A673 (cell line): Measurements from ENCODE around the gene NID1. TPM values are rescaled to one million over a fixed set of nuclear protein-coding genes. Genes with fewer than 3 reads are reported as not detected.

Source experiments
- BruUV-seq: library from RNA; stranded (reverse); fragments of 400-500 nt; replicated peaks from 2 replicates; lab custom pipeline; 2021; lab: Mats Ljungman, UMichigan
- CTCF ChIA-PET: fragments of 300-600 bp; sonication (Branson Sonifier 250); formaldehyde crosslinking; loops from one replicate; lab custom pipeline; 2022; ENCODE audit warnings: antibody characterized with exemption; lab: Charles Lee
- POLR2A ChIA-PET: fragments of 300-600 bp; sonication (Branson Sonifier 250); formaldehyde crosslinking; loops from one replicate; lab custom pipeline; 2022; ENCODE audit warnings: antibody characterized with exemption; ENCODE audit not compliant: low non-redundant PET; lab: Charles Lee
- DNase-seq: peaks from one replicate; pipeline ENCODE4 v3.0.0-alpha.2; 2015; ENCODE audit warnings: low spot score
- H3K27ac ChIP-seq: fragments of 200-600 bp; sonication (generic); 2 replicates; pipeline ENCODE4 v1.5.1; 2016; ENCODE audit warnings: mixed run types, low read depth, mild to moderate bottlenecking, mixed read lengths, antibody characterized with exemption, low read length; ENCODE audit not compliant: poor library complexity, severe bottlenecking
- H3K27me3 ChIP-seq: fragments of 200-600 bp; sonication (generic); replicated peaks from 2 replicates; pipeline ENCODE4 v1.6.1; 2017; ENCODE audit warnings: mixed run types, low read depth, mild to moderate bottlenecking, mixed read lengths, antibody characterized with exemption, low read length; ENCODE audit not compliant: insufficient read depth, poor library complexity
- H3K36me3 ChIP-seq: fragments of 200-600 bp; sonication (generic); 2 replicates; pipeline ENCODE4 v1.6.1; 2016; ENCODE audit warnings: mixed run types, mild to moderate bottlenecking, mixed read lengths, antibody characterized with exemption, low read length; ENCODE audit not compliant: insufficient read depth, poor library complexity, severe bottlenecking
- H3K4me1 ChIP-seq: fragments of 200-600 bp; sonication (generic); 2 replicates; pipeline ENCODE4 v1.6.1; 2017; ENCODE audit warnings: mixed run types, mild to moderate bottlenecking, mixed read lengths, antibody characterized with exemption, low read length; ENCODE audit not compliant: insufficient read depth, poor library complexity, severe bottlenecking
- H3K4me3 ChIP-seq: fragments of 200-600 bp; sonication (generic); 2 replicates; pipeline ENCODE4 v1.5.1; 2016; ENCODE audit warnings: low read depth, mixed run types, mild to moderate bottlenecking, mixed read lengths, low read length; ENCODE audit not compliant: poor library complexity, severe bottlenecking
- H3K9me3 ChIP-seq: fragments of 200-600 bp; sonication (generic); 2 replicates; pipeline ENCODE4 v1.6.1; 2016; ENCODE audit warnings: mixed run types, low read depth, mild to moderate bottlenecking, mixed read lengths, antibody characterized with exemption, low read length; ENCODE audit not compliant: poor library complexity, severe bottlenecking
- CTCF ChIP-seq: fragments of 300-800, 200-600 bp; sonication (generic); conservative IDR thresholded peaks from 2 replicates; pipeline ENCODE4 v1.5.1; 2017; ENCODE audit warnings: low read depth, mild to moderate bottlenecking, antibody characterized with exemption, low read length, moderate library complexity, mixed read lengths
- EZH2 ChIP-seq: fragments of 200-600 bp; sonication (generic); IDR thresholded peaks from 2 replicates; pipeline ENCODE4 v1.6.1; 2017; ENCODE audit warnings: borderline replicate concordance, low read depth, mild to moderate bottlenecking, mixed read lengths, antibody characterized with exemption, low read length; ENCODE audit not compliant: poor library complexity, severe bottlenecking
- intact Hi-C: fragments of 100-400 bp; cut with micrococcal nuclease; formaldehyde crosslinking; loops from one replicate; pipeline ENCODE4 v1.10.0; 2022; ENCODE audit not compliant: unreplicated experiment
- total RNA-seq: library from RNA; stranded (reverse); gene quantifications from 2 replicates; pipeline ENCODE4 v1.2.3, GENCODE V29; 2021

NID1 gene
- total RNA-seq, 1 experiment from 2014 or later = 0.64 TPM

DNA sequence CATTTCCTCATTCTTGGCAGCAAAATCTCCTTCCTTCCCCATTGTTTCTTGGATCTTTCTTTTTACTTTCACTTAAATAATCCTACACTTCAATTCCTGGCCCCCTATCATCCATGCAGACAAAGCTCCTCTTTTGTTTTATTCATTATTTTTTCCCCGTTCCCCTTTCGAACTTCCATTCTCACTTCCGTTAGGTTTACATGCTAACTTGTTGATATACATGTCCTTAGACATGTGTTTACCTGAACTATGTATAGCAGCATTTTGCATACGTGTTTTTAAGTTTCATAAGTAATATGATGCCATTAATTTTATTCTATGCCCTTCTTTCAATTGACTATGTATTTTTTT, 131.1 kb downstream of the NID1 start:
- H3K36me3 ChIP-seq = no peaks in the 10 kb centered on the region
- H3K27ac ChIP-seq = no peak overlapping the region
- intact Hi-C loops = no loop called here
- TF ChIP-seq EZH2 (no peak), CTCF (no peak)
- no peak for DNase-seq
- no TSS peak for BruUV-seq
- no peaks in the 10 kb centered on the region for H3K27me3 ChIP-seq
- ChIA-PET CTCF (no interaction called here), POLR2A (no interaction called here)
- H3K4me1 ChIP-seq = no peaks in the 10 kb centered on the region
- H3K4me3 ChIP-seq = no peak overlapping the region
- H3K9me3 ChIP-seq = no peaks in the 10 kb centered on the region

DNA sequence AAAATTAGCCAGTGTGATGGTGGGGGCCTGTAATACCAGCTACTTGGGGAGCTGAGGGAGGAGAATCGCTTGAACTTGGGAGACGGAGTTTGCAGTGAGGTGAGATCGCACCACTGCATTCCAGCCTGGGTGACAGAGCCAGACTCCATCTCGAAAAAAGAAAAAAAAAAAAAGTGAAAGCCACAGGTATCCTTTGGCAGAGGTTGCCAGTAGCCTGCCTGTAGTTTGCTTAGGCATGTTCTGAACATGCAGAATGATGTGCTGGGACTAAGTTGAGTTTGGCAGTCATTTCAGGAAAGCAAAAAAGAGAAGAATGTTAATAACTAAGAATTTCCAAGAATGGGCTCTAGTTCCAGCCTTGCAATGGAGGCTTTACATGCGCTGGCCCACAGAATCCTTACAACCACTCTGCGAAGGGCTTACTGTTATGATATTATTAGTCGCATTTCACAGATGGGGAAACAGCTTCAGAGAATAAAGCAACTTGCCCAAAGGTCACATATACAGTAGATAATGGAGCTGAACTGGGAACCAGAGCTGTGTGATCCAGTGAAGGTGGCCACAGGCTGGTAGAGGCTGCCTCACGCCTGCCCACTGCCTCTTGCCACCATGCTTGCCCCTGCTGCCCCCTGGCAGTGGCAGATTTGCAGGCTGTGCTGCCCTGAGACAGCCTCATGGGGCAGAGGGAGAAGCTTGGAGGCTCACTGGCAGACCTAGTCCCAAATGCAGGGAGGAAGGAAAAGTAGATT, 131.7 kb downstream of the NID1 start:
- POLR2A ChIA-PET = no interaction called here
- H3K27ac ChIP-seq = no peak overlapping the region
- no peak overlapping the region for H3K4me3 ChIP-seq
- H3K36me3 ChIP-seq = no peaks in the 10 kb centered on the region
- no peaks in the 10 kb centered on the region for H3K27me3 ChIP-seq
- BruUV-seq = no TSS peak
- no peak for DNase-seq
- CTCF ChIA-PET = no interaction called here
- TF ChIP-seq CTCF (no peak), EZH2 (no peak)
- intact Hi-C loops = no loop called here
- no peaks in the 10 kb centered on the region for H3K9me3 ChIP-seq
- no peaks in the 10 kb centered on the region for H3K4me1 ChIP-seq

- Histone ChIP-seq H3K9me3 (no peaks in the 10 kb centered on the region), H3K4me1 (no peaks in the 10 kb centered on the region), H3K27me3 (no peaks in the 10 kb centered on the region), H3K4me3 (no peak overlapping the region), H3K36me3 (no peaks in the 10 kb centered on the region), H3K27ac (no peak overlapping the region)
- POLR2A ChIA-PET = no interaction called here
- BruUV-seq = no TSS peak
- TF ChIP-seq CTCF (no peak), EZH2 (no peak)
- CTCF ChIA-PET = no interaction called here
- no peak for DNase-seq
- intact Hi-C loops = no loop called here
Observed at GRCh38 chr1:235932090-235932510, 132.8 kb downstream of the NID1 start.
